HepG2 (cell line): ENCODE results near the gene KAT14. TPM values are rescaled to one million over a fixed set of nuclear protein-coding genes. Genes with fewer than 3 reads are reported as not detected.

Experiments
- ATAC-seq: fragments of 200-7000 bp; cut with Tn5 transposase; 3 replicates; pipeline ENCODE4 v1.9.1; 2020; ENCODE audit warnings: mild to moderate bottlenecking, moderate library complexity
- Bru-seq: library from RNA; stranded (reverse); fragments of 400-500 nt; gene quantifications from one replicate; lab custom pipeline; 2021; lab: Mats Ljungman, UMichigan
- BruChase-seq, 2 experiments: library from RNA; stranded (reverse); fragments of 400-500 nt; gene quantifications; one replicate each; lab custom pipeline; 2021; lab: Mats Ljungman, UMichigan
- BruUV-seq: library from RNA; stranded (reverse); fragments of 400-500 nt; replicated peaks from 2 replicates; lab custom pipeline; 2021; lab: Mats Ljungman, UMichigan
- CTCF ChIA-PET: fragments of 300-600 bp; formaldehyde crosslinking; extraction: SDS; loops from one replicate; lab custom pipeline; 2021; ENCODE audit warnings: low total read pairs, inconsistent platforms, low intra/inter-chr PET ratio; lab: Yijun Ruan, JAX
- POLR2A ChIA-PET: fragments of 350-600 bp; sonication (Branson Sonifier 250); formaldehyde crosslinking; loops from one replicate; lab custom pipeline; 2020; ENCODE audit warnings: antibody characterized with exemption, inconsistent platforms; lab: Yijun Ruan, JAX
- DNase-seq: peaks from one replicate; pipeline ENCODE4 v3.0.0-alpha.2; 2015; ENCODE audit warnings: low spot score
- FAIRE-seq: peaks from 3 replicates; lab custom pipeline; 2011; peaks lifted over from hg19 to GRCh38; lab: Jason Lieb, UNC
- H2AFZ ChIP-seq: one replicate; pipeline ENCODE4 v1.6.1; 2011; ENCODE audit warnings: low read length, inconsistent platforms
- H3K27ac ChIP-seq: fragments of 300-600 bp; 3 replicates; pipeline ENCODE4 v1.8.0; 2011; ENCODE audit warnings: mixed run types, mild to moderate bottlenecking, mixed read lengths, low read length, inconsistent platforms; ENCODE audit not compliant: insufficient read depth; ENCODE audit errors: extremely low read length
- H3K27me3 ChIP-seq, 2 experiments: fragments of 200-600 bp in 1 of 2; 2 replicates in 1 of 2; 3 replicates in 1 of 2; pipeline versions ENCODE4 v1.6.0 to v1.8.0; 2011; ENCODE audit warnings: low read length in 2 of 2, mild to moderate bottlenecking in 2 of 2, moderate library complexity in 2 of 2, inconsistent platforms in 1 of 2; ENCODE audit not compliant: insufficient read depth in 2 of 2, control insufficient read depth in 1 of 2
- H3K36me3 ChIP-seq, 2 experiments: fragments of 200-600 bp in 1 of 2; replicated peaks in 1 of 2; 2 replicates in 1 of 2; 3 replicates in 1 of 2; pipeline versions ENCODE4 v1.5.1 to v1.8.0; 2011; ENCODE audit warnings: low read length in 2 of 2, inconsistent platforms in 1 of 2; ENCODE audit not compliant: insufficient read depth in 2 of 2, control insufficient read depth in 1 of 2
- H3K4me1 ChIP-seq: 2 replicates; pipeline ENCODE4 v1.5.1; 2012; ENCODE audit warnings: low read length, inconsistent platforms; ENCODE audit not compliant: insufficient read depth
- H3K4me2 ChIP-seq: 2 replicates; pipeline ENCODE4 v1.6.0; 2011; ENCODE audit warnings: low read depth, low read length, inconsistent platforms
- H3K4me3 ChIP-seq, 3 experiments: fragments of 200-600 bp in 1 of 3; sonication (generic), shearing (Covaris generic) in 1 of 3; replicated peaks in 1 of 3; 2 replicates each; pipeline ENCODE4 v1.5.1; 2011 to 2016; ENCODE audit warnings: low read length in 3 of 3, inconsistent platforms in 2 of 3, low read depth in 2 of 3, mild to moderate bottlenecking in 2 of 3, control low read depth in 1 of 3, mixed read lengths in 1 of 3; ENCODE audit not compliant: insufficient read depth in 1 of 3
- H3K79me2 ChIP-seq: one replicate; pipeline ENCODE4 v1.6.1; 2011; ENCODE audit warnings: low read length, inconsistent platforms; ENCODE audit not compliant: insufficient read depth
- H3K9ac ChIP-seq: 2 replicates; pipeline ENCODE4 v1.6.0; 2011; ENCODE audit warnings: mild to moderate bottlenecking, low read depth, low read length, inconsistent platforms; ENCODE audit not compliant: insufficient read depth
- H3K9me3 ChIP-seq: 2 replicates; pipeline ENCODE4 v1.5.1; 2012; ENCODE audit warnings: mild to moderate bottlenecking, low read length
- H4K20me1 ChIP-seq: 2 replicates; pipeline ENCODE4 v1.6.0; 2011; ENCODE audit warnings: inconsistent platforms, mild to moderate bottlenecking, low read length, moderate library complexity; ENCODE audit not compliant: insufficient read depth
- ELF1 ChIP-seq: sonication (generic); formaldehyde crosslinking; IDR thresholded peaks from 2 replicates; pipeline ENCODE4 v1.4.0; 2020; ENCODE audit warnings: missing genetic modification reagents
- ETV6 ChIP-seq: sonication (generic); formaldehyde crosslinking; conservative IDR thresholded peaks from 2 replicates; pipeline ENCODE4 v1.4.0; 2020; ENCODE audit warnings: missing genetic modification reagents
- MATR3 ChIP-seq: sonication (generic); formaldehyde crosslinking; IDR thresholded peaks from 2 replicates; pipeline ENCODE4 v1.4.0; 2020; ENCODE audit warnings: missing genetic modification reagents
- NFIC ChIP-seq: IDR thresholded peaks from 2 replicates; pipeline ENCODE4 v1.6.1; 2012; ENCODE audit warnings: mild to moderate bottlenecking, low read length, inconsistent platforms
- POLR2AphosphoS5 ChIP-seq: IDR thresholded peaks from 2 replicates; pipeline ENCODE4 v1.6.1; 2012; ENCODE audit warnings: low read depth, low read length
- SAFB2 ChIP-seq: sonication (generic); formaldehyde crosslinking; IDR thresholded peaks from 2 replicates; pipeline ENCODE4 v1.5.1; 2020; ENCODE audit warnings: missing genetic modification reagents, low read depth, mild to moderate bottlenecking, borderline replicate concordance
- SP2 ChIP-seq: sonication (generic); formaldehyde crosslinking; IDR thresholded peaks from 2 replicates; pipeline ENCODE4 v1.5.1; 2020; ENCODE audit warnings: mild to moderate bottlenecking, missing genetic modification reagents
- TAF15 ChIP-seq: fragments of 200-400 bp; formaldehyde crosslinking; IDR thresholded peaks from one replicate; pipeline ENCODE4 v1.6.1; 2018; ENCODE audit warnings: mild to moderate bottlenecking, low read depth, low read length; ENCODE audit not compliant: poor library complexity, severe bottlenecking
- ZBTB1 ChIP-seq: sonication (generic); formaldehyde crosslinking; IDR thresholded peaks from 2 replicates; pipeline ENCODE4 v1.4.0; 2020; ENCODE audit warnings: missing genetic modification reagents, borderline replicate concordance
- ZNF264 ChIP-seq: sonication (generic); formaldehyde crosslinking; IDR thresholded peaks from 2 replicates; pipeline ENCODE4 v1.4.0; 2020; ENCODE audit warnings: missing genetic modification reagents
- ZNF367 ChIP-seq: sonication (generic); formaldehyde crosslinking; IDR thresholded peaks from 2 replicates; pipeline ENCODE4 v1.4.0; 2020; ENCODE audit warnings: missing genetic modification reagents, borderline replicate concordance
- ZNF547 ChIP-seq: sonication (generic); formaldehyde crosslinking; IDR thresholded peaks from 2 replicates; pipeline ENCODE4 v1.5.1; 2020; ENCODE audit warnings: mild to moderate bottlenecking, missing genetic modification reagents
- ZNF552 ChIP-seq: sonication (generic); formaldehyde crosslinking; IDR thresholded peaks from 2 replicates; pipeline ENCODE4 v1.9.0; 2022; ENCODE audit warnings: missing genetic modification reagents, mild to moderate bottlenecking, borderline replicate concordance
- ZNF780A ChIP-seq: sonication (generic); formaldehyde crosslinking; IDR thresholded peaks from 2 replicates; pipeline ENCODE4 v1.8.0; 2022; ENCODE audit warnings: mild to moderate bottlenecking, missing genetic modification reagents, moderate library complexity
- ZSCAN12 ChIP-seq: sonication (generic); formaldehyde crosslinking; IDR thresholded peaks from 2 replicates; pipeline ENCODE4 v1.9.0; 2021; ENCODE audit warnings: mild to moderate bottlenecking, missing genetic modification reagents
- WGBS: methylation state at CpG from one replicate; pipeline ENCODE4 v1.1.6; 2017; ENCODE audit warnings: low lambda C conversion rate; 5-methylcytosine and 5-hydroxymethylcytosine counted together
- in situ Hi-C: cut with HindIII; loops from 2 replicates; pipeline ENCODE4 v1.10.0; 2017; ENCODE audit warnings: low pct_unique_long_range_greater_than_20kb; ENCODE audit not compliant: extremely low pct_ligation_motif_present
- intact Hi-C: fragments of 100-400 bp; cut with micrococcal nuclease; formaldehyde crosslinking; loops from one replicate; pipeline ENCODE4 v1.10.0; 2022; ENCODE audit not compliant: unreplicated experiment
- long read RNA-seq, 2 experiments: library from RNA in 1 of 2; library from polyadenylated mRNA in 1 of 2; stranded (forward) in 1 of 2; unstranded in 1 of 2; transcript quantifications; one replicate each; pipeline ENCODE4 v2.0.0, GENCODE V29; 2019 to 2022
- polyA minus RNA-seq, 3 experiments: library from RNA; depleted of rRNA, polyadenylated mRNA; stranded (reverse); fragments of >200 nt; gene quantifications; 2 replicates each; pipeline ENCODE4 v1.2.3, GENCODE V29; 2011; ENCODE audit warnings: low replicate concordance in 1 of 3
- polyA plus RNA-seq, 8 experiments: library from polyadenylated mRNA; depleted of rRNA in 3 of 8; stranded (reverse) in 7 of 8; unstranded in 1 of 8; fragments of >200 nt; fragmentation: Illumina TruSeq in 4 of 8; extraction: Trizol in 4 of 8; gene quantifications; 2 replicates each; pipeline versions ENCODE4 v1.2.1 to v1.2.3, GENCODE V29; 2011 to 2016; ENCODE audit warnings: low read depth in 4 of 8, missing spikeins in 1 of 8, mixed read lengths in 1 of 8; ENCODE audit not compliant: insufficient read depth in 1 of 8
- total RNA-seq, 5 experiments: library from RNA; depleted of rRNA; stranded (reverse); fragments of >200 nt; fragmentation: Illumina TruSeq; extraction: Trizol; gene quantifications; 2 replicates each; pipeline ENCODE4 v1.2.3, GENCODE V29; 2016; ENCODE audit warnings: low read depth in 1 of 5

KAT14 gene, protein sequence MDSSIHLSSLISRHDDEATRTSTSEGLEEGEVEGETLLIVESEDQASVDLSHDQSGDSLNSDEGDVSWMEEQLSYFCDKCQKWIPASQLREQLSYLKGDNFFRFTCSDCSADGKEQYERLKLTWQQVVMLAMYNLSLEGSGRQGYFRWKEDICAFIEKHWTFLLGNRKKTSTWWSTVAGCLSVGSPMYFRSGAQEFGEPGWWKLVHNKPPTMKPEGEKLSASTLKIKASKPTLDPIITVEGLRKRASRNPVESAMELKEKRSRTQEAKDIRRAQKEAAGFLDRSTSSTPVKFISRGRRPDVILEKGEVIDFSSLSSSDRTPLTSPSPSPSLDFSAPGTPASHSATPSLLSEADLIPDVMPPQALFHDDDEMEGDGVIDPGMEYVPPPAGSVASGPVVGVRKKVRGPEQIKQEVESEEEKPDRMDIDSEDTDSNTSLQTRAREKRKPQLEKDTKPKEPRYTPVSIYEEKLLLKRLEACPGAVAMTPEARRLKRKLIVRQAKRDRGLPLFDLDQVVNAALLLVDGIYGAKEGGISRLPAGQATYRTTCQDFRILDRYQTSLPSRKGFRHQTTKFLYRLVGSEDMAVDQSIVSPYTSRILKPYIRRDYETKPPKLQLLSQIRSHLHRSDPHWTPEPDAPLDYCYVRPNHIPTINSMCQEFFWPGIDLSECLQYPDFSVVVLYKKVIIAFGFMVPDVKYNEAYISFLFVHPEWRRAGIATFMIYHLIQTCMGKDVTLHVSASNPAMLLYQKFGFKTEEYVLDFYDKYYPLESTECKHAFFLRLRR
- total RNA-seq (2016; rRNA removed; fragmentation: Illumina TruSeq; extraction: Trizol) (15.1 and 15.7 TPM in 2 replicates), polyA plus RNA-seq (2011; rRNA removed) (5.1 and 5.2 TPM in 2 replicates), polyA minus RNA-seq (2011; rRNA and poly(A)+ RNA removed; ENCODE audit: low replicate concordance) (7.1 and 8.0 TPM in 2 replicates), Bru-seq, nascent RNA (percentile 68 among the genes with signal in this experiment), BruChase-seq, experiment 1, labeled RNA remaining after a 6-hour chase (percentile 64 among the genes with signal in this experiment), BruChase-seq, experiment 2, labeled RNA remaining after a 2-hour chase (percentile 64 among the genes with signal in this experiment)
- 5.6 TPM in 2 replicates for total RNA-seq (2016; cell fraction: cytosol; rRNA removed; fragmentation: Illumina TruSeq; extraction: Trizol; ENCODE audit: low read depth)
- 14.2 and 17.1 TPM in 2 replicates for total RNA-seq (2016; cell fraction: insoluble cytoplasmic fraction; rRNA removed; fragmentation: Illumina TruSeq; extraction: Trizol)
- 9.9 and 11.0 TPM in 2 replicates for total RNA-seq (2016; cell fraction: membrane; rRNA removed; fragmentation: Illumina TruSeq; extraction: Trizol)
- total RNA-seq (2016; cell fraction: nucleus; rRNA removed; fragmentation: Illumina TruSeq; extraction: Trizol) = 14.2 and 14.6 TPM in 2 replicates
- polyA plus RNA-seq (2011; cell fraction: cytosol; rRNA removed) = 4.1 and 6.7 TPM in 2 replicates
- polyA plus RNA-seq (2011; cell fraction: nucleus; rRNA removed) = 3.2 and 4.8 TPM in 2 replicates
- polyA plus RNA-seq (2012) = 6.8 and 9.0 TPM in 2 replicates
- polyA plus RNA-seq (2016; cell fraction: cytosol; fragmentation: Illumina TruSeq; extraction: Trizol; ENCODE audit: low read depth) = 1.7 TPM in 2 replicates
- polyA plus RNA-seq (2016; cell fraction: insoluble cytoplasmic fraction; fragmentation: Illumina TruSeq; extraction: Trizol; ENCODE audit: low read depth) = 11.6 and 14.7 TPM in 2 replicates
- 4.8 and 5.6 TPM in 2 replicates for polyA plus RNA-seq (2016; cell fraction: membrane; fragmentation: Illumina TruSeq; extraction: Trizol; ENCODE audit: low read depth)
- 11.1 and 13.7 TPM in 2 replicates for polyA plus RNA-seq (2016; cell fraction: nucleus; fragmentation: Illumina TruSeq; extraction: Trizol; ENCODE audit: insufficient read depth, low read depth)
- polyA minus RNA-seq (2011; cell fraction: cytosol; rRNA and poly(A)+ RNA removed) = 5.6 and 6.2 TPM in 2 replicates
- polyA minus RNA-seq (2011; cell fraction: nucleus; rRNA and poly(A)+ RNA removed) = 16.0 and 22.3 TPM in 2 replicates
- long read RNA-seq, experiment 1, transcript KAT14-203 (2 exons, 949 nt) = major isoform, 7 of 16 reads
- long read RNA-seq, experiment 1, partial matches to known transcripts = 3 of 16 reads
- long read RNA-seq, experiment 1, other reads (novel, unspliced or antisense) = 5 of 16 reads
- long read RNA-seq, experiment 2, partial matches to known transcripts = 11 of 31 reads
- long read RNA-seq, experiment 2, other reads (novel, unspliced or antisense) = 16 of 31 reads

GRCh38 chr20:18137412-18138265 is at the start of gene KAT14, which contains the start of gene PET117:
TSS of gene KAT14 (plus strand) at chr20:18137863. CDS start at chr20:18142661, 4,798 bp downstream.
TSS of gene PET117 (plus strand) at chr20:18137863. CDS start at chr20:18137956, 93 bp downstream.
- WGBS = 15% methylated on average over 81 of the region's 87 CpGs
- DNase-seq (peak; percentile 85), FAIRE-seq (no peak), ATAC-seq (peak; percentile 94)
- Histone ChIP-seq H3K4me3 (peak within 1 kb of the TSS; percentile 87 to 92 (median 91)), H3K27me3 (no peaks in the 10 kb centered on the region; a peak in 2 of 5 replicates), H3K9me3 (no peaks in the 10 kb centered on the region), H4K20me1 (peaks cover 3% of the 10 kb centered on the region; the same call in 1 of the 2 replicates), H3K79me2 (peaks cover 25% of the 10 kb centered on the region), H3K9ac (peak within 1 kb of the TSS; percentile 93), H3K36me3 (peaks cover 3 to 6% of the 10 kb centered on the region in 2 experiments; a peak in 4 of 5 replicates), H3K4me1 (peaks cover 37% of the 10 kb centered on the region), H3K4me2 (peak within 1 kb of the TSS; percentile 71), H2AFZ (peak within 1 kb of the TSS; percentile 56), H3K27ac (peak within 1 kb of the TSS; percentile 88)
- in situ Hi-C loops = no loop called here
- CTCF ChIA-PET = no interaction called here
- POLR2A ChIA-PET = interaction anchor here (0.9 to 4.0 kb wide), 16 partner anchors 9 to 567 kb away, joined by 3 to 33 read pairs (median 5); partner anchors contain the start of genes DSTN, OVOL2, RRBP1 and SEC23B
- intact Hi-C loops = loop anchor here (2.0 to 10.0 kb wide), 2 partner anchors 133 to 151 kb away; partner anchors contain the start of gene ZNF133
- no TSS peak for BruUV-seq
- TF ChIP-seq SAFB2 (CRISPR knock-in tag) (peak; percentile 96), NFIC (no peak; the same call in 1 of the 2 replicates), ZNF264 (CRISPR knock-in tag) (peak; percentile 97), ZNF367 (CRISPR knock-in tag) (0 out of 2 replicates have a peak, but pooled peaks have one; percentile 91), ELF1 (CRISPR knock-in tag) (peak; percentile 60; the same call in 1 of the 2 replicates), ZBTB1 (CRISPR knock-in tag) (no peak), TAF15 (peak; percentile 53), ZNF780A (CRISPR knock-in tag) (peak; percentile 97), POLR2AphosphoS5 (peak; percentile 83), SP2 (CRISPR knock-in tag) (peak; percentile 49; the same call in 1 of the 2 replicates), ZSCAN12 (CRISPR knock-in tag) (peak; percentile 99), ZNF552 (CRISPR knock-in tag) (peak; percentile 96), MATR3 (CRISPR knock-in tag) (no peak), ETV6 (CRISPR knock-in tag) (peak; percentile 96), ZNF547 (CRISPR knock-in tag) (peak; percentile 99)
